ENCODE results near the gene MT1G.

DNA sequence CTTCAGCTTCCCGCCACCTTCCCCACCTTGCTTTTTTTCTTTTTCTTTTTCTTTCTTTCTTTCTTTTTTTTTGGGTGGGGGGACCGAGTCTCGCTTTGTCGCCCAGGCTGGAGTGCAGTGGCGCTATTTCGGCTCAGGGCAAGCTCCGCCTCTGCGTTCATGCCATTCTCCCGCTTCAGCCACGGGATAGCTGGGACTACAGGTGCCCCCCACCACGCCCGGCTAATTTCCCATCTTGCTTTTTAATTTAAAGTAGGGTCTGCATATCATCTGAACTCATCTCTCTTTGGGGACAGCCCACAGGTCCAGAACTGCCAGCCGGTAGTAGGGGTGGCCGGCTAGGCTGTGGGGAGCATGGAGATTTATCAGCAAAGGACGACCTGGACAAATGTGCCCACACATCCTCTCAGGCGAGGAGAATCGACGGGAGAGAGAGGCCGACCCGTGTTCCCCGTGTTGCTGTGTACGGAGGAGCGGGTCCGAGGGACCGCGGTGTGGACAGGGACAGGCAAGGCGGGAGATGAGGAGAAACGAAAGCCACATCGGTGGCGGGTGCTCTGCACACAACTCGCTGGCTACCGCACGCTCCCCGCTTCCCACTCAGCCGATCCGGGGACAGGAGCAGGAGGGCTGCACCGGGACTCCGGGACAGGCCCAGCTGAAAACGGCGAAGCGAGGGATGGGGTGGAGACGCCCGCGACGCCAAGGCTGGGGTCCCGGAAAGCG lies 33.0 kb downstream of the MT1G start:
- TF ChIP-seq, protein P1, sequence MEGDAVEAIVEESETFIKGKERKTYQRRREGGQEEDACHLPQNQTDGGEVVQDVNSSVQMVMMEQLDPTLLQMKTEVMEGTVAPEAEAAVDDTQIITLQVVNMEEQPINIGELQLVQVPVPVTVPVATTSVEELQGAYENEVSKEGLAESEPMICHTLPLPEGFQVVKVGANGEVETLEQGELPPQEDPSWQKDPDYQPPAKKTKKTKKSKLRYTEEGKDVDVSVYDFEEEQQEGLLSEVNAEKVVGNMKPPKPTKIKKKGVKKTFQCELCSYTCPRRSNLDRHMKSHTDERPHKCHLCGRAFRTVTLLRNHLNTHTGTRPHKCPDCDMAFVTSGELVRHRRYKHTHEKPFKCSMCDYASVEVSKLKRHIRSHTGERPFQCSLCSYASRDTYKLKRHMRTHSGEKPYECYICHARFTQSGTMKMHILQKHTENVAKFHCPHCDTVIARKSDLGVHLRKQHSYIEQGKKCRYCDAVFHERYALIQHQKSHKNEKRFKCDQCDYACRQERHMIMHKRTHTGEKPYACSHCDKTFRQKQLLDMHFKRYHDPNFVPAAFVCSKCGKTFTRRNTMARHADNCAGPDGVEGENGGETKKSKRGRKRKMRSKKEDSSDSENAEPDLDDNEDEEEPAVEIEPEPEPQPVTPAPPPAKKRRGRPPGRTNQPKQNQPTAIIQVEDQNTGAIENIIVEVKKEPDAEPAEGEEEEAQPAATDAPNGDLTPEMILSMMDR (IDR thresholded peaks at IDR 0.05): no peak
- TF ChIP-seq POLR2A (IDR thresholded peaks at IDR 0.05): no peak

Measured in heart left ventricle (tissue), 13 donors.